ENCODE measurements around the gene SLC12A8.

Gene SLC12A8

GRCh38 chr3:125055331-125055912 is 157.1 kb downstream of the SLC12A8 start:
- H3K4me1 Mint-ChIP-seq (ENCODE audit: low read depth): peaks cover 56% of the 10 kb centered on the region
- no peaks in the 10 kb centered on the region for H3K9me3 Mint-ChIP-seq
- peaks cover 4% of the 10 kb centered on the region for H3K27me3 Mint-ChIP-seq
- peak overlapping the region; percentile 85 for H3K4me3 Mint-ChIP-seq
- DNase-seq: peak; percentile 65
- H3K36me3 Mint-ChIP-seq (ENCODE audit: low read depth): peaks cover 9% of the 10 kb centered on the region
- H3K27ac Mint-ChIP-seq: peak overlapping the region; percentile 87

- no peak for DNase-seq
These were observed 157.9 kb downstream of the SLC12A8 start for GRCh38 chr3:125054449-125055329.

GRCh38 chr3:125054062-125054448 is 158.5 kb downstream of the SLC12A8 start:
- Mint-ChIP-seq H3K36me3 (ENCODE audit: low read depth) (peaks cover 17% of the 10 kb centered on the region), H3K27me3 (no peaks in the 10 kb centered on the region), H3K9me3 (no peaks in the 10 kb centered on the region), H3K4me1 (ENCODE audit: low read depth) (peaks cover 64% of the 10 kb centered on the region), H3K27ac (no peak overlapping the region), H3K4me3 (peak overlapping the region; percentile 85)
- DNase-seq: no peak

More at GRCh38 chr3:125054449-125055329, 157.9 kb downstream of the SLC12A8 start:
- Mint-ChIP-seq H3K27me3 (no peaks in the 10 kb centered on the region), H3K4me3 (peak overlapping the region; percentile 85), H3K9me3 (no peaks in the 10 kb centered on the region), H3K4me1 (ENCODE audit: low read depth) (peaks cover 58% of the 10 kb centered on the region), H3K27ac (peak overlapping the region; percentile 87), H3K36me3 (ENCODE audit: low read depth) (peaks cover 11% of the 10 kb centered on the region)

- no peak for DNase-seq
- Mint-ChIP-seq H3K36me3 (ENCODE audit: low read depth) (peaks cover 19% of the 10 kb centered on the region), H3K4me3 (peak overlapping the region; percentile 4), H3K9me3 (no peaks in the 10 kb centered on the region), H3K4me1 (ENCODE audit: low read depth) (peaks cover 68% of the 10 kb centered on the region), H3K27ac (peak overlapping the region; percentile 2), H3K27me3 (no peaks in the 10 kb centered on the region)
These were observed 159.2 kb downstream of the SLC12A8 start for GRCh38 chr3:125053304-125053699.

- Mint-ChIP-seq H3K4me1 (ENCODE audit: low read depth) (peaks cover 70% of the 10 kb centered on the region), H3K4me3 (peak overlapping the region; percentile 59), H3K9me3 (no peaks in the 10 kb centered on the region), H3K27me3 (no peaks in the 10 kb centered on the region), H3K36me3 (ENCODE audit: low read depth) (peaks cover 19% of the 10 kb centered on the region), H3K27ac (peak overlapping the region; percentile 89)
- DNase-seq: no peak
These were observed 159.8 kb downstream of the SLC12A8 start for GRCh38 chr3:125052624-125053303.

- Mint-ChIP-seq H3K36me3 (ENCODE audit: low read depth) (peaks cover 19% of the 10 kb centered on the region), H3K9me3 (no peaks in the 10 kb centered on the region), H3K4me1 (ENCODE audit: low read depth) (peaks cover 71% of the 10 kb centered on the region), H3K4me3 (peak overlapping the region; percentile 59), H3K27me3 (no peaks in the 10 kb centered on the region), H3K27ac (peak overlapping the region; percentile 89)
- peak; percentile 73 for DNase-seq
These were observed 160.6 kb downstream of the SLC12A8 start for GRCh38 chr3:125051715-125052581.

- peak overlapping the region; percentile 59 for H3K4me3 Mint-ChIP-seq
These were observed 161.3 kb downstream of the SLC12A8 start for GRCh38 chr3:125051205-125051604.

GRCh38 chr3:125050488-125051090 is 162.0 kb downstream of the SLC12A8 start:
- Mint-ChIP-seq H3K4me3 (no peak overlapping the region), H3K27ac (no peak overlapping the region), H3K4me1 (ENCODE audit: low read depth) (peaks cover 70% of the 10 kb centered on the region), H3K27me3 (no peaks in the 10 kb centered on the region), H3K9me3 (no peaks in the 10 kb centered on the region), H3K36me3 (ENCODE audit: low read depth) (peaks cover 19% of the 10 kb centered on the region)
- no peak for DNase-seq

More at GRCh38 chr3:125051205-125051604, 161.3 kb downstream of the SLC12A8 start:
- peak overlapping the region; percentile 89 for H3K27ac Mint-ChIP-seq
- H3K9me3 Mint-ChIP-seq: no peaks in the 10 kb centered on the region
- H3K27me3 Mint-ChIP-seq: no peaks in the 10 kb centered on the region
- no peak for DNase-seq
- peaks cover 69% of the 10 kb centered on the region for H3K4me1 Mint-ChIP-seq (ENCODE audit: low read depth)
- H3K36me3 Mint-ChIP-seq (ENCODE audit: low read depth): peaks cover 19% of the 10 kb centered on the region

- no peak for DNase-seq
These were observed 164.3 kb downstream of the SLC12A8 start for GRCh38 chr3:125048282-125048681.

GRCh38 chr3:125045965-125046364 is 166.6 kb downstream of the SLC12A8 start:
- H3K9me3 Mint-ChIP-seq: no peaks in the 10 kb centered on the region
- H3K4me3 Mint-ChIP-seq: no peak overlapping the region
- no peaks in the 10 kb centered on the region for H3K27me3 Mint-ChIP-seq
- DNase-seq: no peak
- peaks cover 36% of the 10 kb centered on the region for H3K4me1 Mint-ChIP-seq (ENCODE audit: low read depth)
- no peak overlapping the region for H3K27ac Mint-ChIP-seq
- H3K36me3 Mint-ChIP-seq (ENCODE audit: low read depth): peaks cover 18% of the 10 kb centered on the region

More at GRCh38 chr3:125048282-125048681, 164.3 kb downstream of the SLC12A8 start:
- Mint-ChIP-seq H3K27me3 (no peaks in the 10 kb centered on the region), H3K27ac (no peak overlapping the region), H3K4me3 (no peak overlapping the region), H3K4me1 (ENCODE audit: low read depth) (peaks cover 53% of the 10 kb centered on the region), H3K9me3 (no peaks in the 10 kb centered on the region), H3K36me3 (ENCODE audit: low read depth) (peaks cover 13% of the 10 kb centered on the region)

GRCh38 chr3:125045194-125045593 is 167.4 kb downstream of the SLC12A8 start:
- H3K27me3 Mint-ChIP-seq: no peaks in the 10 kb centered on the region
- no peak overlapping the region for H3K27ac Mint-ChIP-seq
- no peak overlapping the region for H3K4me3 Mint-ChIP-seq
- peaks cover 12% of the 10 kb centered on the region for H3K36me3 Mint-ChIP-seq (ENCODE audit: low read depth)
- no peaks in the 10 kb centered on the region for H3K9me3 Mint-ChIP-seq
- peaks cover 31% of the 10 kb centered on the region for H3K4me1 Mint-ChIP-seq (ENCODE audit: low read depth)
- no peak for DNase-seq

- no peaks in the 10 kb centered on the region for H3K9me3 Mint-ChIP-seq
- DNase-seq: no peak
- no peak overlapping the region for H3K4me3 Mint-ChIP-seq
- peaks cover 34% of the 10 kb centered on the region for H3K4me1 Mint-ChIP-seq (ENCODE audit: low read depth)
- H3K27me3 Mint-ChIP-seq: no peaks in the 10 kb centered on the region
- H3K27ac Mint-ChIP-seq: no peak overlapping the region
- H3K36me3 Mint-ChIP-seq (ENCODE audit: low read depth): peaks cover 6% of the 10 kb centered on the region
These were observed 168.9 kb downstream of the SLC12A8 start for GRCh38 chr3:125043599-125044151.

GRCh38 chr3:125042725-125043406 is 169.7 kb downstream of the SLC12A8 start:
- Mint-ChIP-seq H3K36me3 (ENCODE audit: low read depth) (peaks cover 7% of the 10 kb centered on the region), H3K9me3 (peaks cover under 1% of the 10 kb centered on the region), H3K4me3 (no peak overlapping the region), H3K27ac (no peak overlapping the region), H3K4me1 (ENCODE audit: low read depth) (peaks cover 38% of the 10 kb centered on the region), H3K27me3 (no peaks in the 10 kb centered on the region)
- no peak for DNase-seq

All from activated T-cell treated with anti-CD3 and anti-CD28 coated beads, Interleukin-2, amount 50 U/mL, for 24 hours (primary cell).